K562 (cell line): Measurements from ENCODE around the gene RALGPS1. TPM values are rescaled to one million over a fixed set of nuclear protein-coding genes. Genes with fewer than 3 reads are reported as not detected.

Source experiments
- ATAC-seq: fragments of 200-7000 bp; cut with Tn5 transposase; 3 replicates; pipeline ENCODE4 v1.9.1; 2020; ENCODE audit warnings: moderate library complexity
- BruUV-seq: library from RNA; stranded (reverse); fragments of 400-500 nt; replicated peaks from 2 replicates; lab custom pipeline; 2021; lab: Mats Ljungman, UMichigan
- CTCF ChIA-PET: fragments of 300-600 bp; formaldehyde crosslinking; extraction: SDS; loops from one replicate; lab custom pipeline; 2021; ENCODE audit warnings: low intra/inter-chr PET ratio; lab: Yijun Ruan, JAX
- POLR2A ChIA-PET: fragments of 300-600, 350-650 bp; sonication (Branson Sonifier 250); formaldehyde crosslinking; extraction: SDS; loops from one replicate; lab custom pipeline; 2021; ENCODE audit warnings: antibody characterized with exemption, inconsistent platforms; lab: Yijun Ruan, JAX
- DNase-seq, 4 experiments: peaks; one replicate each; pipeline versions ENCODE4 v3.0.0 to v3.0.0-alpha.2; 2011 to 2018; ENCODE audit warnings: low spot score in 3 of 4, mixed read lengths in 3 of 4; ENCODE audit errors: extremely low read depth in 1 of 4
- FAIRE-seq: peaks from 2 replicates; lab custom pipeline; 2011; peaks lifted over from hg19 to GRCh38; lab: Jason Lieb, UNC
- H2AFZ ChIP-seq: 2 replicates; pipeline ENCODE4 v1.6.0; 2011; ENCODE audit warnings: low read depth, low read length, control low read depth, inconsistent platforms
- H3K27ac ChIP-seq: fragments of 200-600 bp; 3 replicates; pipeline ENCODE4 v1.8.0; 2011; ENCODE audit warnings: low read depth, mild to moderate bottlenecking, control low read depth, inconsistent platforms, low read length, moderate library complexity, mixed read lengths; ENCODE audit errors: extremely low read depth
- H3K27me3 ChIP-seq, 2 experiments: fragments of 300-600 bp in 1 of 2; 2 replicates in 1 of 2; 3 replicates in 1 of 2; pipeline versions ENCODE4 v1.6.0 to v1.8.0; 2011; ENCODE audit warnings: inconsistent platforms in 2 of 2, low read length in 2 of 2, mild to moderate bottlenecking in 1 of 2, mixed read lengths in 1 of 2, moderate library complexity in 1 of 2; ENCODE audit not compliant: control insufficient read depth in 2 of 2, insufficient read depth in 2 of 2
- H3K36me3 ChIP-seq: fragments of 300-600 bp; 3 replicates; pipeline ENCODE4 v1.8.0; 2011; ENCODE audit warnings: mild to moderate bottlenecking, low read length, inconsistent platforms; ENCODE audit not compliant: control insufficient read depth, insufficient read depth
- H3K4me1 ChIP-seq, 2 experiments: fragments of 200-600 bp in 1 of 2; replicated peaks in 1 of 2; 2 replicates in 1 of 2; 3 replicates in 1 of 2; pipeline versions ENCODE4 v1.5.1 to v1.8.0; 2011; ENCODE audit warnings: inconsistent platforms in 2 of 2, low read length in 2 of 2, mild to moderate bottlenecking in 1 of 2, mixed read lengths in 1 of 2, moderate library complexity in 1 of 2; ENCODE audit not compliant: control insufficient read depth in 2 of 2, insufficient read depth in 2 of 2
- H3K4me2 ChIP-seq: 2 replicates; pipeline ENCODE4 v1.6.1; 2011; ENCODE audit warnings: low read length, control low read depth, inconsistent platforms, mixed read lengths; ENCODE audit not compliant: insufficient read depth
- H3K4me3 ChIP-seq: fragments of 200-600 bp; sonication (generic), shearing (Covaris generic); 2 replicates; pipeline ENCODE4 v1.5.1; 2016; ENCODE audit warnings: control low read depth, inconsistent platforms
- H3K79me2 ChIP-seq: fragments of 200-600 bp; 3 replicates; pipeline ENCODE4 v1.8.0; 2011; ENCODE audit warnings: low read length, inconsistent platforms; ENCODE audit not compliant: control insufficient read depth, insufficient read depth
- H3K9ac ChIP-seq, 2 experiments: 2 replicates each; pipeline versions ENCODE4 v1.6.0 to v1.6.1; 2011; ENCODE audit warnings: low read depth in 2 of 2, low read length in 2 of 2, control low read depth in 1 of 2, inconsistent platforms in 1 of 2, mild to moderate bottlenecking in 1 of 2, mixed read lengths in 1 of 2; ENCODE audit not compliant: insufficient read depth in 1 of 2
- H3K9me1 ChIP-seq: one replicate; pipeline ENCODE4 v1.6.0; 2011; ENCODE audit warnings: inconsistent platforms, mild to moderate bottlenecking, low read length, moderate library complexity; ENCODE audit not compliant: control insufficient read depth, insufficient read depth
- H3K9me3 ChIP-seq: replicated peaks from 2 replicates; pipeline ENCODE4 v1.5.1; 2011; ENCODE audit warnings: low read depth, low read length, inconsistent platforms; ENCODE audit not compliant: control insufficient read depth, insufficient read depth
- H4K20me1 ChIP-seq: replicated peaks from 2 replicates; pipeline ENCODE4 v1.6.1; 2011; ENCODE audit warnings: low read length, inconsistent platforms, mixed read lengths; ENCODE audit not compliant: control insufficient read depth, insufficient read depth
- CAMTA2 ChIP-seq: fragments of 250-450 bp; sonication (Bioruptor Pico); conservative IDR thresholded peaks from 2 replicates; pipeline ENCODE4 v1.5.1; 2022
- CREBBP ChIP-seq: IDR thresholded peaks from one replicate; pipeline ENCODE4 v1.6.1; 2012; ENCODE audit warnings: low read depth, mild to moderate bottlenecking, control low read depth, inconsistent platforms, low read length
- FOXJ2 ChIP-seq: fragments of 200-800 bp; sonication (Bioruptor generic); IDR thresholded peaks from 2 replicates; pipeline ENCODE4 v1.6.1; 2016; ENCODE audit warnings: missing genetic modification characterization, missing compliant biosample characterization
- FOXM1 ChIP-seq, 2 experiments: fragments of 450-650 bp in 1 of 2; sonication (generic) in 1 of 2; formaldehyde crosslinking in 1 of 2; IDR thresholded peaks; 2 replicates each; pipeline versions ENCODE4 v1.6.1 to v1.9.0; 2017 to 2022; ENCODE audit warnings: low read depth in 2 of 2, mild to moderate bottlenecking in 2 of 2, missing genetic modification reagents in 1 of 2, moderate library complexity in 1 of 2
- GABPA ChIP-seq: fragments of 200-800 bp; sonication (Bioruptor generic); conservative IDR thresholded peaks from 2 replicates; pipeline ENCODE4 v1.6.1; 2016; ENCODE audit warnings: low read depth, missing genetic modification characterization, missing compliant biosample characterization
- HNRNPLL ChIP-seq: fragments of 200-400 bp; formaldehyde crosslinking; IDR thresholded peaks from 2 replicates; pipeline ENCODE4 v1.6.1; 2017; ENCODE audit warnings: low read length, low read depth, mild to moderate bottlenecking; ENCODE audit not compliant: poor library complexity, severe bottlenecking
- LCOR ChIP-seq: sonication (generic); formaldehyde crosslinking; IDR thresholded peaks from 2 replicates; pipeline ENCODE4 v1.8.0; 2022; ENCODE audit warnings: mild to moderate bottlenecking, missing genetic modification reagents
- MBD1 ChIP-seq: fragments of 250-450 bp; sonication (Bioruptor Pico); IDR thresholded peaks from 2 replicates; pipeline ENCODE4 v1.8.0; 2022; ENCODE audit warnings: inconsistent platforms
- MIER1 ChIP-seq: fragments of 450-650 bp; IDR thresholded peaks from 2 replicates; pipeline ENCODE4 v1.6.1; 2016; ENCODE audit warnings: antibody characterized with exemption, mild to moderate bottlenecking, low read depth
- MTF1 ChIP-seq: fragments of 250-450 bp; sonication (Bioruptor Pico); IDR thresholded peaks from 2 replicates; pipeline ENCODE4 v1.9.0; 2021; ENCODE audit warnings: moderate library complexity, mild to moderate bottlenecking, inconsistent platforms, borderline replicate concordance
- PPARD ChIP-seq: fragments of 250-450 bp; sonication (Bioruptor Pico); IDR thresholded peaks from 2 replicates; pipeline ENCODE4 v1.8.0; 2022; ENCODE audit warnings: inconsistent platforms, mild to moderate bottlenecking, moderate library complexity
- PRPF4 ChIP-seq: fragments of 200-400 bp; formaldehyde crosslinking; IDR thresholded peaks from one replicate; pipeline ENCODE4 v1.6.1; 2017; ENCODE audit warnings: low read length, low read depth, mild to moderate bottlenecking; ENCODE audit not compliant: insufficient read depth, poor library complexity, severe bottlenecking
- ZKSCAN1 ChIP-seq: fragments of 150-350 bp; IDR thresholded peaks from 2 replicates; pipeline ENCODE4 v1.6.1; 2016; ENCODE audit warnings: low read depth, low read length
- ZKSCAN3 ChIP-seq: fragments of 250-450 bp; sonication (Bioruptor Pico); IDR thresholded peaks from 2 replicates; pipeline ENCODE4 v1.4.0; 2020
- ZNF354B ChIP-seq: fragments of 250-450 bp; sonication (Bioruptor Pico); IDR thresholded peaks from 2 replicates; pipeline ENCODE4 v1.4.0; 2020
- ZNF589 ChIP-seq: fragments of 200-800 bp; sonication (Bioruptor generic); IDR thresholded peaks from 2 replicates; pipeline ENCODE4 v1.6.1; 2016; ENCODE audit warnings: low read depth, missing genetic modification characterization, missing compliant biosample characterization
- ZNF707 ChIP-seq: fragments of 250-450 bp; sonication (Bioruptor Pico); conservative IDR thresholded peaks from 2 replicates; pipeline ENCODE4 v1.8.0; 2022; ENCODE audit warnings: inconsistent platforms, mild to moderate bottlenecking, moderate library complexity
- WGBS: fragments of 100-300 bp; shearing (Covaris generic); methylation state at CpG from one replicate; pipeline ENCODE4 v1.1.6; 2016; ENCODE audit warnings: low coverage, mixed read lengths; ENCODE audit not compliant: insufficient coverage; ENCODE audit errors: missing lambda C conversion rate; 5-methylcytosine and 5-hydroxymethylcytosine counted together
- in situ Hi-C: fragments of 300-500 bp; cut with MboI; formaldehyde crosslinking; loops from 4 replicates; pipeline ENCODE4 v1.15.0; 2018; ENCODE audit warnings: inconsistent platforms, mixed read lengths
- intact Hi-C: fragments of 100-400 bp; cut with micrococcal nuclease; formaldehyde crosslinking; loops from 2 replicates; pipeline ENCODE4 v1.14.2; 2022
- polyA plus RNA-seq, 8 experiments: library from polyadenylated mRNA; depleted of rRNA in 4 of 8; stranded (reverse) in 5 of 8; unstranded in 3 of 8; fragments of >200 nt; fragmentation: Nextera tagmentation in 2 of 8; fragmentation: Illumina TruSeq in 1 of 8; extraction: Ambion mirVana in 2 of 8; extraction: Trizol in 1 of 8; gene quantifications; 2 replicates each; pipeline versions ENCODE4 v1.2.1 to v1.2.3, GENCODE V29; 2011 to 2014; ENCODE audit warnings: inconsistent platforms in 1 of 8, missing spikeins in 1 of 8
- total RNA-seq, 7 experiments: library from RNA; depleted of rRNA in 6 of 7; stranded (reverse); fragments of >200 nt in 6 of 7; fragmentation: Illumina TruSeq in 2 of 7; extraction: Trizol in 2 of 7; gene quantifications; 2 replicates each; pipeline versions ENCODE4 v1.2.1 to v1.2.3, GENCODE V29; 2011 to 2021; ENCODE audit warnings: low replicate concordance in 1 of 7

The RALGPS1 gene
- total and polyA plus RNA-seq, 9 of the 15 experiments (the other 6 are each of a cell fraction or from before 2014, with no cell fraction given) = 0.04 to 2.6 (median 1.5) TPM

GRCh38 chr9:127102176-127102575 lies 187.6 kb downstream of the RALGPS1 start:
- H3K9ac ChIP-seq = no peak overlapping the region
- ChIA-PET CTCF (no interaction called here), POLR2A (no interaction called here)
- H3K27me3 ChIP-seq = peaks cover 10 to 21% of the 10 kb centered on the region in 2 experiments; a peak in 4 of 5 replicates
- H3K36me3 ChIP-seq = no peaks in the 10 kb centered on the region
- no peak for FAIRE-seq
- no peaks in the 10 kb centered on the region; a peak in 1 of 5 replicates for H3K4me1 ChIP-seq
- no peak for TF ChIP-seq CAMTA2 (CRISPR knock-in tag)
- TF ChIP-seq ZNF589 (CRISPR knock-in tag) = no peak
- no peak for TF ChIP-seq ZNF354B (CRISPR knock-in tag)
- no peak for TF ChIP-seq PRPF4
- no peak for TF ChIP-seq MTF1
- no peak for TF ChIP-seq HNRNPLL
- TF ChIP-seq ZKSCAN3 (CRISPR knock-in tag) = no peak
- TF ChIP-seq, all 486 proteins: peak for 0
- H3K27ac ChIP-seq = no peak overlapping the region
- no peak overlapping the region for H3K4me2 ChIP-seq
- no peaks in the 10 kb centered on the region for H3K9me3 ChIP-seq
- no peak overlapping the region for H2AFZ ChIP-seq
- H3K4me3 ChIP-seq = no peak overlapping the region
- in situ Hi-C loops (no loop called here), intact Hi-C loops (no loop called here)
- no TSS peak for BruUV-seq
- peaks cover 2% of the 10 kb centered on the region; the same call in 1 of the 2 replicates for H4K20me1 ChIP-seq
- no peaks in the 10 kb centered on the region for H3K9me1 ChIP-seq
- no peaks in the 10 kb centered on the region for H3K79me2 ChIP-seq
- DNase-seq (no peak), ATAC-seq (no peak)

GRCh38 chr9:127102788-127103187 lies 188.2 kb downstream of the RALGPS1 start:
- BruUV-seq = no TSS peak
- ChIA-PET POLR2A (interaction anchor here (0.8 to 1.4 kb wide), 3 partner anchors 8 to 21 kb away, joined by 3 read pairs; no protein-coding TSS in a partner anchor), CTCF (no interaction called here)
- Histone ChIP-seq H3K9me1 (no peaks in the 10 kb centered on the region), H3K79me2 (no peaks in the 10 kb centered on the region), H3K9ac (no peak overlapping the region), H2AFZ (no peak overlapping the region), H3K27ac (no peak overlapping the region), H3K4me1 (no peaks in the 10 kb centered on the region; a peak in 1 of 5 replicates), H3K4me2 (no peak overlapping the region), H3K36me3 (no peaks in the 10 kb centered on the region), H4K20me1 (peaks cover 2% of the 10 kb centered on the region; the same call in 1 of the 2 replicates), H3K27me3 (peaks cover 8 to 26% of the 10 kb centered on the region in 2 experiments; a peak in 4 of 5 replicates), H3K4me3 (no peak overlapping the region), H3K9me3 (no peaks in the 10 kb centered on the region)
- intact Hi-C loops (no loop called here), in situ Hi-C loops (no loop called here)
- ATAC-seq (no peak), DNase-seq (no peak), FAIRE-seq (no peak)
- WGBS = 0% methylated on average over 2 of the region's 2 CpGs
- no peak for TF ChIP-seq LCOR (CRISPR knock-in tag)
- TF ChIP-seq ZNF707 = no peak
- no peak for TF ChIP-seq ZKSCAN1
- TF ChIP-seq CREBBP = no peak
- TF ChIP-seq MBD1 (CRISPR knock-in tag) = no peak
- TF ChIP-seq HNRNPLL = no peak
- no peak for TF ChIP-seq FOXJ2 (tag)
- no peak for TF ChIP-seq PPARD
- no peak for TF ChIP-seq FOXM1 (IDR thresholded peaks at IDR 0.05; ENCODE audit: low read depth)
- TF ChIP-seq FOXM1 (CRISPR knock-in tag; IDR thresholded peaks at IDR 0.05; ENCODE audit: low read depth) = no peak
- TF ChIP-seq MIER1 = no peak
- TF ChIP-seq GABPA (tag) = no peak
